ENCODE measurements around the gene KIF6. TPM values are rescaled to one million over a fixed set of nuclear protein-coding genes. Genes with fewer than 3 reads are reported as not detected.

KIF6 gene
- total and polyA plus RNA-seq, 4 donors: 1.1 to 7.8 (median 4.5) TPM

GRCh38 chr6:39553860-39554802, 171.1 kb downstream of the KIF6 start:
- H3K36me3 ChIP-seq (ENCODE audit: control insufficient read depth in 4 of 4, insufficient read depth in 4 of 4, low read length in 4 of 4): no peaks in the 10 kb centered on the region
- no peak overlapping the region for H3K27ac ChIP-seq (ENCODE audit: low read depth in 1 of 2, low read length in 1 of 2)
- no peaks in the 10 kb centered on the region for H3K27me3 ChIP-seq (ENCODE audit: control insufficient read depth in 3 of 3, insufficient read depth in 3 of 3, low read length in 2 of 3)
- 82 to 90% methylated on average over 11 of the region's 11 CpGs for WGBS, 2 donors
- no peaks in the 10 kb centered on the region for H3K9me3 ChIP-seq (ENCODE audit: control insufficient read depth in 4 of 4, insufficient read depth in 3 of 4, low read length in 3 of 4)
- no peak for ATAC-seq (ENCODE audit: insufficient read depth, low FRiP score)
- H3K4me1 ChIP-seq (ENCODE audit: control insufficient read depth in 5 of 5, insufficient read depth in 5 of 5, low read length in 5 of 5): peaks cover 0 to 43% (median 3%) of the 10 kb centered on the region in 5 donors
- peak; percentile 31 to 59 (median 41) for DNase-seq
- no peak overlapping the region for H3K9ac ChIP-seq (ENCODE audit: insufficient read depth in 1 of 2, low read length in 2 of 2)
- no peak for TF ChIP-seq CTCF (IDR thresholded peaks at IDR 0.05; ENCODE audit: control extremely low read depth, extremely low read depth)
- no peak overlapping the region for H3K4me3 ChIP-seq

- H3K36me3 ChIP-seq (ENCODE audit: control insufficient read depth in 4 of 4, insufficient read depth in 4 of 4, low read length in 4 of 4): no peaks in the 10 kb centered on the region
- H3K9me3 ChIP-seq (ENCODE audit: control insufficient read depth in 4 of 4, insufficient read depth in 3 of 4, low read length in 3 of 4): no peaks in the 10 kb centered on the region
- ATAC-seq (ENCODE audit: insufficient read depth, low FRiP score) (no peak), DNase-seq (no peak)
- H3K27ac ChIP-seq (ENCODE audit: low read depth in 1 of 2, low read length in 1 of 2): no peak overlapping the region
- H3K27me3 ChIP-seq (ENCODE audit: control insufficient read depth in 3 of 3, insufficient read depth in 3 of 3, low read length in 2 of 3): no peaks in the 10 kb centered on the region
- no peak overlapping the region for H3K9ac ChIP-seq (ENCODE audit: insufficient read depth in 1 of 2, low read length in 2 of 2)
- TF ChIP-seq CTCF (IDR thresholded peaks at IDR 0.05; ENCODE audit: control extremely low read depth, extremely low read depth): no peak
- no peak overlapping the region for H3K4me3 ChIP-seq
- H3K4me1 ChIP-seq (ENCODE audit: control insufficient read depth in 5 of 5, insufficient read depth in 5 of 5, low read length in 5 of 5): peaks cover 0 to 42% (median 3%) of the 10 kb centered on the region in 5 donors
Observed at GRCh38 chr6:39553029-39553428, 172.2 kb downstream of the KIF6 start.

GRCh38 chr6:39550191-39550590, 175.0 kb downstream of the KIF6 start:
- peaks cover 0 to 41% (median 3%) of the 10 kb centered on the region in 5 donors for H3K4me1 ChIP-seq (ENCODE audit: control insufficient read depth in 5 of 5, insufficient read depth in 5 of 5, low read length in 5 of 5)
- H3K27me3 ChIP-seq (ENCODE audit: control insufficient read depth in 3 of 3, insufficient read depth in 3 of 3, low read length in 2 of 3): no peaks in the 10 kb centered on the region
- H3K9me3 ChIP-seq (ENCODE audit: control insufficient read depth in 4 of 4, insufficient read depth in 3 of 4, low read length in 3 of 4): no peaks in the 10 kb centered on the region
- no peak overlapping the region for H3K4me3 ChIP-seq
- ATAC-seq (ENCODE audit: insufficient read depth, low FRiP score) (no peak), DNase-seq (peak in 1 of 3 donors; percentile 28)
- H3K36me3 ChIP-seq (ENCODE audit: control insufficient read depth in 4 of 4, insufficient read depth in 4 of 4, low read length in 4 of 4): no peaks in the 10 kb centered on the region
- no peak for TF ChIP-seq CTCF (IDR thresholded peaks at IDR 0.05; ENCODE audit: control extremely low read depth, extremely low read depth)
- H3K27ac ChIP-seq (ENCODE audit: low read depth in 1 of 2, low read length in 1 of 2): no peak overlapping the region
- WGBS, 2 donors: 75 to 79% methylated on average over 2 of the region's 2 CpGs
- H3K9ac ChIP-seq (ENCODE audit: insufficient read depth in 1 of 2, low read length in 2 of 2): no peak overlapping the region

All from lung (tissue), 12 donors.